ENCODE measurements around the gene KLHL24.
"Not testable (repeated sequence)": the region's sequence is repeated elsewhere in the genome, so short reads cannot be mapped to it uniquely, and the experiment has no call there.

KLHL24 gene, protein sequence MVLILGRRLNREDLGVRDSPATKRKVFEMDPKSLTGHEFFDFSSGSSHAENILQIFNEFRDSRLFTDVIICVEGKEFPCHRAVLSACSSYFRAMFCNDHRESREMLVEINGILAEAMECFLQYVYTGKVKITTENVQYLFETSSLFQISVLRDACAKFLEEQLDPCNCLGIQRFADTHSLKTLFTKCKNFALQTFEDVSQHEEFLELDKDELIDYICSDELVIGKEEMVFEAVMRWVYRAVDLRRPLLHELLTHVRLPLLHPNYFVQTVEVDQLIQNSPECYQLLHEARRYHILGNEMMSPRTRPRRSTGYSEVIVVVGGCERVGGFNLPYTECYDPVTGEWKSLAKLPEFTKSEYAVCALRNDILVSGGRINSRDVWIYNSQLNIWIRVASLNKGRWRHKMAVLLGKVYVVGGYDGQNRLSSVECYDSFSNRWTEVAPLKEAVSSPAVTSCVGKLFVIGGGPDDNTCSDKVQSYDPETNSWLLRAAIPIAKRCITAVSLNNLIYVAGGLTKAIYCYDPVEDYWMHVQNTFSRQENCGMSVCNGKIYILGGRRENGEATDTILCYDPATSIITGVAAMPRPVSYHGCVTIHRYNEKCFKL

GRCh38 chr3:183635431-183636220, at the start of gene KLHL24:
Gene KLHL24, plus strand, starts transcription at chr3:183635623. Its CDS starts 14,734 bp downstream, at chr3:183650357.
- DNase-seq = peak; percentile 94 to 96

DNA sequence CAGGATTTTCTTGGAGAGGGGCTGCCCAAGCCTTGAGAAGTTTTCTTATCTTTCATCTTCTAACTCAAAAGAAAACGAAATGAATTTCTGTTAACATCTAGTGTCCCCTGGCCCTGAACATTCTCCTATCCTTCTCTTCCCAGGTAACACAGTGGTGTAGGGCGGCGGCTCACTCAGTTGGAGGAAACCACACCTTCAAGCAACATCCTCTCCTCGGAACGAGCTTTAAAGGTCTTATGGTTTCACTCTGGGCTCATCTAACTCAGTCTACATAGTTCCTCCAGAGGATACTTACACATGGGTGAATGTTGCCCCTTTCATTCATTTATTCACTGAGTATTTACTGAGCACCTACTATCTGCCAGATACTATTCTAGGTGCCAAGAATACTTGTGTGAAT, 48.9 kb upstream of the KLHL24 start:
- no peak for DNase-seq

DNA sequence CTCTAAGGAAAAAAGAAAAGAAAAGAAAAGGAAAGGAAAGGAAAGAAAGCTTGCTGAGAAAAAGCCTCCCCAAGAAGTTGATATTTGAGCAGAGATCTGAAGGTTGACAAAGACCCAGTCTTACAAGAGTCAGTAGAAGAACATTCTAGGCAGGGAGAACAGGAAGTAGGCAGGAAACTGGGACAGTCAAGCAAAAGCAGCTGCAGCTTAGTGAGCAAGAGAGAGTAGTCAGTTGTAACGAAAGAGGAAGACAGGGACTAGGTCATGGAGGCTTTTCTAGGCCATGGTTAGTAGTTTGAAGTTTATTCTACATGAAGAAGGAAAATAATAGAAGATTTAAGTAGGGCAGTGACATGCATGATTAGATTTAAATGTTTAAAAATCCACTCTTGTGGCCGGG, 48.1 kb upstream of the KLHL24 start:
- DNase-seq = peak; percentile 83 to 87

- no peak for DNase-seq
Measured at GRCh38 chr3:183590442-183590841, 45.0 kb upstream of the KLHL24 start.

DNA sequence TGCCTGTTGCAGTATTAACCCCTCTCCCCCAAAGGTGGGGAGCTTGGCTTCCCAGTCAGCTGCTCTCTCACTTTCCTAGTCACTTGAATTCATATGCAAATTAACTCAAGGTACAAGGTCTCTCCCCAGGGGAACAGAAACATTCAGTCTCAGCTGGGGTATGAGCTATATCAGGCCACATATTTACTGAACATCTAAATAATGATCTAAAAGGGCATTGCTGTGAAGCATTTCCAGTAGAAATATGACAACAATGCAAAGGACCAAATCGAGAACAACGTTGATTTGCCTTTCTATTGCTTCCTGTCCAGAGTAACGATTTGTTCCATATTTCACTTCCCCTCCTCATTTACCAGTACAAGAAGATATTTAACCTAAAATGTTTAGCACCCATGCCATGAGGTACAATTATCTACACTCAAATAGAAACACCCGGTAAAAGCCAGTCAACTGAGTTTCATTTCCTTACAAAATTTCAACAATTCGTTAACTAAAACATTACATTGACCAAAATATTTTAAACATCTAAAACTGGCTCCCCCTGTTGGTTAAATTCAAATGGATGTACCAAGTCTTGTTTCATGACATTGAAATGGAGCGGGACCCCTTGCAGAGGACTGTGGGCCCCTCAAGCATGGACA, 43.4 kb upstream of the KLHL24 start:
- DNase-seq = no peak

- no peak for DNase-seq
Measured at GRCh38 chr3:183592821-183593220, 42.6 kb upstream of the KLHL24 start.

- no peak for DNase-seq
Measured at GRCh38 chr3:183594636-183595035, 40.8 kb upstream of the KLHL24 start.

- no peak for DNase-seq
Measured at GRCh38 chr3:183597959-183598358, 37.5 kb upstream of the KLHL24 start.

DNA sequence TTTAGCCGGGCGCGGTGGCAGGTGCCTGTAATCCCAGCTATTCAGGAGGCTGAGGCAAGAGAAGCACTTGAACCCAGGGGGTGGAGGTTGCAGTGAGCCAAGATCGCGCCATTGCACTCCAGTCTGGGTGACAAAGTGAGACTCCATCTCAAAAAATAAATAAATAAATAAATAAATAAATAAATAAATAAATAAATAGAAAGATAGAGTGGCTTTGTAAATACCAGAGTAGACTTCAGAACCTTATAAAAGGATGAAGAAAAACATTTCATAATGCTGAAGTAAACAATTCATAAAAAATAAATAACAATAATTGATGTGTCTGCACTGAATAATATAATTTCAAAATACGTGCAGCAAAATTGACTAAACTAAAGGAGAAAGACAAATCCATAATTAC, 24.1 kb upstream of the KLHL24 start:
- not testable (repeated sequence) for DNase-seq

DNA sequence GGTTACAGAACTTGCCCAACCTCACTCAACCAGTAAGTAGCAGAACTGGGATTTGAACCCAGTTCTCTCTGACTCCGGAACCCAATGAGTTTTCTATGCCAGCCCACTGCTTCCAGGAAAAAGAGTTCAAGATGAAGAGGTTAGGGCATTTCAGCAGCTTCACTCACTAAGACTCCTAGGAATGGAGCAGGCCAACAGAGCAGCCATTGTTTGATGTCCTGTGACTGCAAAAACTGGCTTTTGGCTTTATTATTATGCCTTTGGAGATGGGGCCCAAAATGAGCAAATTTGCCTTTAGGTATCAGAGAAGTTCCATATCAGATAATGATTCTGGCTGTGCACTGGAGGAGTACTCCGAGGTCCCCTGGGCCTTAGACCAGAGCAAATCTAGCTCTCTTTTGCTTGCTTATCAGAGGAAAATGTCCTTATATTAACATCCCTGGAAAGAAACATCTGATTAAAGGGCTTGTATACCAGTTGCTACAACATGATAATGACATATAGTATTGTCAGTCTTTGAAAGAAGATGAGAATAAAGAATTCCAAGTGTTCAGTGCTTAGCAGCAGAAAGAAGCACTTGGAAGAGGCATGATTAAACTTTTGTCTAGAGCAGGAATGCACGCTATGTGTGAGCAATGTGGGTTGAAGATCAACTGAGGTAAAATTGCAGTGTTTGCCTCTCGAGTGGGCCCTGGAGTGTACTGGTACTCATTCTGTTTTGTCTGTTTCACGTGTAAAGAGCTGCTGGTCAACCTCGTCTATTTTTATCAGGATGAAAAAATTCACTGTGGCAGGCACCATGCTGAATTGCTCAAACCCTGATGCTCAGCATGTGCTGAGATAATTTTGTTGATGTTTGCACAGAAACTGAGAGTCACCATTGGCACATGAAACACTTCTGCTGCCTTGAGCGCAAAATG, 21.8 kb upstream of the KLHL24 start:
- DNase-seq = no peak

- DNase-seq = no peak
Measured at GRCh38 chr3:183618542-183618941, 16.9 kb upstream of the KLHL24 start.

DNA sequence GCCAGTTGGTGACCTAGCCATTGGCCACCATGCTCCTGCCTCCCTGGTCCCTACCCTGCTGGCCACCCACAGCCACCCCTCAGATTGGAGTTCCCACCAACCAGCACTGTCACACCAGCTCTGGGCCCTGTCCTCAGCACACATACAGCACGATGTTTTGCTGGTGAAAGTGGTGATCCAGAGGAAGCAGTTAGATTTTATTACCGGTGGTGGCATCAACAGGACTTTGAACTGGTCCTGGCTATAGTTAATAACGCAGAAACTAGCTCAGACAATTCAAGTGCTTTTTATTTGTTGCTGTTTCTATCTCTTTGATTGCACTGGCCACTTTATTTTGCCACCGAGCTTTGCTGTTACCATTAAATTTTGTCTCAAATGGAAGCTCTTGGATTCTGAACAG, 16.4 kb upstream of the KLHL24 start:
- no peak for DNase-seq

DNA sequence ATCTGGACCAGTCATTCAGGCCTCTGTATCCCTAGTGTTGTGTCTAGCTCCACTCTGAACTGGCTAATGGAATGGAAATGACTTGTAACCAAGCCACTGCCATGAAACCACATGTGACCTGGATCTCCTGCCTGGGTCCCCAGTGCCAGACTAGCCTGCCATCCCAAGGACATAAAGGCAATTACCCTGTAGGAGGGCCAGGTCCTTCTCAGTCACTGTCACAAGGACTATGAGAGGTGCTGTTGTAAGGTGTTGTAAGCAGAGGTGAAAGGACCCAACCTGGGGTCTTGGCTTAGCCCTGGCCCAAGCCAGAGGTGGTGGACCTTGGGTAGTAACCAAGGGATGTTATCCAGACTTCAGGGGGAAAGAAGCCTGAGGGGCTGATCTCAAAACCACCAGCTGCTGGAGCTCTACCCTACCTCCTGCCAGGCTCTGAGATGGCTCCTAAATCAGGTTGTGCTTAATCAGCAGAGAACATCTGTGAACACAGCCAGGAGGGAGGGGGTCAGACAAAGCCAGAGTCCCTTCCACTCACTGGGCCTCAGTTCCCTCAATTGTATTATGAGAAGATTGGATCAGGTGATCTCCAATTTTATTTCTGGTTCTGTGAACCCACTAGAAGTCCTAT, 15.7 kb upstream of the KLHL24 start:
- DNase-seq = no peak

DNA sequence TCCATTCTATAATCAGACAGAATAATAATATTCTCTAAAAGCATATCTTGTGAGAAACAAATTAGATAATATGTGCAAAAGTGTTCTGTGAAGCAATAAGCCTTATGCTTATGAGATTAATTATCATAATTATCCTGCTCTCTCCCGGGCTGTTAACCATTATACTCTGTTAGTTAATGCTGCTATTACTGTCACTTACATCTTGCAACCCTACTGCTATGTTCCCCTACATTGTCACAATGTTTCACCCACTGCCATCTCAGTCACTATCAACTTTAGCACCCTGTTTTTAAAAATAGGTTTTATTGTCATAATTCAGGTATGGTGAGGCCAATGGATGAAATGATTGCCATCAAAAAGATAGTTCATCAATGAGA, 15.2 kb upstream of the KLHL24 start:
- no peak for DNase-seq

GRCh38 chr3:183622473-183622872, 12.9 kb upstream of the KLHL24 start:
- not testable (repeated sequence) for DNase-seq

DNA sequence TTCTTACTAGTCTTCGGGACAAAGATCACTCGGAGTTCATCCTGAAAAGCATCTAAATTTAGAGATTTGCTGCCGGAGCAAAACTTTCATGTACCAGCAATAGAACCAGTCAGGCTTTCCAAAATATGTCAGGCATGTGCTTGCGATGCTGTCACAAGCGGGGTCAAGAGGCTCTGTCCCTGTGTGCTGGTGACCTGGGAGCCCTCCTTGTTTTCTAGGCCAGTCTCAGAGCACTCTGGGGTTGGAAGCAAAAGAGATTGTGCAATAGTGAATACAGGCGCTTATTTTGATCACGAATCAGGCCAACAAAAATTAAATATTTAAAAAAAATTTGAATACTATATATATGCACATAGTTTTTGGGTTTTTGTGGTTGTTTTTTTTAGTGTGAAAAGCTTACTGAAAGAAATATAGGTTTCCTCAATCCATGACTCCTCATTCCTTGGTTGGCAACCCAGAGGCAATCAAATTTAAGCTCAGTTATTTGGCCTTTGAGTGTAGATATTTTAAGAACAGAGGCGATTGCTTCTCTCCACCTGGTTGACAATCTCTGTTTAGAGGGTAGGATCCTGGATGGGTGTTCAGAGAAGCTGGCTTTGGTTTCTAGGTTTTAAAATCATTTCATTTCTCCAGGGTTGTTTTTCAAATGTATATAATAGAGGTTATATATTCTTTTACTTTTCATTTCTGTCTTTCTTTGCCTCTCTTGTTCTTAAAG, 8.4 kb upstream of the KLHL24 start:
- DNase-seq = no peak

- no peak for DNase-seq
Measured at GRCh38 chr3:183629546-183630301, 5.7 kb upstream of the KLHL24 start.

DNA sequence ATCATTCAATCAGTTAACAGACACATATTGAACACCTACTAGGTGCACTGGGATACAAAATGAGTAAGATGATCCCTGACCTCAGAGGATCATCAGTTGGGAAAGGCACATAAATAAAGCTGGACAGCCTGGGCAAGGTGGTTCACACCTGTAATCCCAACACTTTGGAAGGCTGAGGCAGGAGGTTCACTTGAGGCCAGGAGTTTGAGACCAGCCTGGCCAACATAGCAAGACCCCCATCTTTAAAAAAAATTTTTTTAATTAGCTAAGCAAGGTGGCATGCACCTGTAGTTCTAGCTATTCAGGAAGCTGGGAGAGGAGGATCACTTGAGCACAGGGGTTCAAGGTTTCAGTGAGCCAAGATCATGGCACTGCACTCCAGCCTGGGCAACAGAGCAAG, 3.7 kb upstream of the KLHL24 start:
- DNase-seq = no peak

DNA sequence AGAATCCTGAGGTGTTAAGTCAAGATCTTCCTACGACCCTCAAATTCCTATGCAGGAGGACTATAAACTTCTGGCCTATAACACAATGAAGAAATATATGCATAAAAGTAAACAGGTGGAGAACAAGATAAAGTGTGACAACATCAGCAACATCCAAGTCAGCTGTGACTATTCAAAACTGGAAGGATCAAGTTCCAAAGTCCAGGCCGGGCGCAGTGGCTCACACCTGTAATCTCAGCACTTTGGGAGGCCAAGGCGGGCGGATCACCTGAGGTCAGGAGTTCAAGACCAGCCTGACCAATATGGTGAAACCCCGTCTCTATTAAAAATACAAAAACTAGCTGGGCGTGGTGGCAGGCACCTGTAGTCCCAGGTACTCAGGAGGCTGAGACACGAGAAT, 2.7 kb upstream of the KLHL24 start:
- DNase-seq = not testable (repeated sequence)

- DNase-seq = no peak
Measured at GRCh38 chr3:183634707-183635106, 716 bp upstream of the KLHL24 start.
